Measurements from ENCODE around the gene RACGAP1. TPM values are rescaled to one million over a fixed set of nuclear protein-coding genes. Genes with fewer than 3 reads are reported as not detected.

The RACGAP1 gene
- total RNA-seq, 1 donor from 2014 or later = 18.8 TPM

DNA sequence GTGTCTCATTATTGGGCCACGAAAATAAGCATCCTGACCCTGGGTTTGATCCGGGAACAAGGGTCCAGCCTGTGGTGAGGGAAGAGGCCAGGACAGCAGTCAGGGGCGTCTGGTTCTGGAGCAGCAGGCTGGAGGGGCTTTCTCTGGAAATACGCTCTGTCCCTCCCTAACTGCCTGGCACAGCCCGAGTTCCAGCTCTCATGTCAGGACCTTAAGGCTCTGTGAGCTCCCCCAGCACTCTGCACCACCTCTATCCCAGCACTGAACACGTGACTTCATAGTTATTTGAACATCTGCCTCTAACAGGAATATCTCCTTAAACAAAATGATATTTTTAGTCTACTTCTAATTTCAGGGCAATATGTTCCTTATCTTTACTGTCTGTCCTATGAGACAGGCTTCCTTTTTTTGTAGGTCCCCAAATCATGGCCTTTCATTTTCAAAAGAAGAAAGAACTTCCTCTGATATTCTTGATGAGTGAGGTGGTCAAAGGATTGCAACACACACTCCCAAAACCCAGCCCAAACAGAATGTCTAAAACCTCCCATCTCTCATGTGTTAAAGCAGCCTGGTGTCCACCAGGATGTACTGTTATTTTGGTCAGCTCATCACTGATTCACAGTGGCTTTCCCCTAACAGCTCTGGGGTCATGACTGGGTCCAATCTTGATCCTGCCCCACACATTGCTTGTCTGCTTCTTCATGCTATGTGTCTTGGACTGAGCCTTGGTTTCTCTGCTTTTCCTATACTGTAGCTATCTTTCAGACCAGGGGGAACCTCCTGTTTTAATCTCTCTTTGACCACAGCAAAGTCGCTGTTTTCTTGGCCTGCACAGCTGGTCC is 42.8 kb downstream of the RACGAP1 start:
- no peak for FAIRE-seq
- no peak overlapping the region for H2AFZ ChIP-seq (ENCODE audit: low read depth, low read length)
- no peak overlapping the region for H3K27ac Mint-ChIP-seq (ENCODE audit: unreplicated experiment)

DNA sequence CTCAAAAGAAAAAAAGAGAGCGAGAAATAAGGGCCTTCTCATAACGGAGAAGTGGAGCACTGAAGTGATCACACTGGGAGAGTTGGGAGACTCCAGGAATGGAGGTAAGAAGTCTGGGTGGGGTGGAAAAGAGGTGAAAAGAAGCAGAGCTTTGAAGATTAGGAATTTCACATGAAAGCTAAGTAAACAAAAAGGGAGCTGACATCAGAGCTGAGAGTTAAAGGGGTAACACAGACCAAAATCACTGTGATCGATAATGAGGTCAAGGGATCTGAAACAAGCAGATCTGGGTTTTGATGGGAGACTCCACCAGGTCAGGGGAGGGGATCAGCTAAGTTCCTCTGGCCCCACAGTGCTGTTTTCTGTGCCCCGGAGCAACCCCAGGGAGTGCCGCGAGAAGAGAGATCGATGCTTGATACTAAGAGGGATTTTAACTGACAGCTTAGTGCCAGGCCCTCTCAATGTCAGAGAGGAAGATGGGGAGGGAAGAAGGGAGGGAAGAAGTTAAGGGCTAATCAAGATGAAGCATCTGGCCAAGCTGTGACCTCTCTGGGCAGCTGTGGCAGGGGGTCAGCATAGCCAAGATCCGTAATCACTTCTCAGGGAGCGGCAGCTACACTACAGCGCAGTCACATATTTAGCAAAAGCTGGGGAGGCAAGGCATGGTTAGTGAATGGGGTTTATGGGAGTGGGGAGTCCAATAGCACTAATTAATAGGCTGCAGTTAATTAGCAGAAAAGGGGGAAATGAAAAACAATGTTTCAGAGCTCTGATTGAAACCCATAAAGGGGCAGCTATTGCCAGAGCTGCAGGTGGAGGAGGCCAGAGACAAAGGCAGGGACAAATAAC is 44.6 kb downstream of the RACGAP1 start:
- Histone ChIP-seq H3K4me2 (ENCODE audit: low read length) (no peak overlapping the region), H2AFZ (ENCODE audit: low read depth, low read length) (no peak overlapping the region), H3K9ac (ENCODE audit: low read length) (no peak overlapping the region), H3K4me1 (ENCODE audit: insufficient read depth, low read length) (peaks cover 14% of the 10 kb centered on the region), H3K27ac (ENCODE audit: low read depth, low read length) (no peak overlapping the region), H3K79me2 (ENCODE audit: insufficient read depth, low read length) (no peaks in the 10 kb centered on the region), H3K36me3 (ENCODE audit: insufficient read depth, low read length) (no peaks in the 10 kb centered on the region), H3K4me3 (ENCODE audit: insufficient read depth, low read depth, low read length) (no peak overlapping the region), H3K9me3 (ENCODE audit: insufficient read depth, low read depth, low read length) (no peaks in the 10 kb centered on the region), H3K27me3 (ENCODE audit: insufficient read depth, low read length) (no peaks in the 10 kb centered on the region), H4K20me1 (ENCODE audit: insufficient read depth, low read length) (no peaks in the 10 kb centered on the region)
- H3K4me3 Mint-ChIP-seq (ENCODE audit: unreplicated experiment) = no peak overlapping the region
- H3K36me3 Mint-ChIP-seq (ENCODE audit: low read depth, unreplicated experiment) = no peaks in the 10 kb centered on the region
- H3K4me1 Mint-ChIP-seq (ENCODE audit: low read depth, unreplicated experiment) = peaks cover 30% of the 10 kb centered on the region
- H3K9me3 Mint-ChIP-seq (ENCODE audit: unreplicated experiment) = no peaks in the 10 kb centered on the region
- TF ChIP-seq, protein P1, sequence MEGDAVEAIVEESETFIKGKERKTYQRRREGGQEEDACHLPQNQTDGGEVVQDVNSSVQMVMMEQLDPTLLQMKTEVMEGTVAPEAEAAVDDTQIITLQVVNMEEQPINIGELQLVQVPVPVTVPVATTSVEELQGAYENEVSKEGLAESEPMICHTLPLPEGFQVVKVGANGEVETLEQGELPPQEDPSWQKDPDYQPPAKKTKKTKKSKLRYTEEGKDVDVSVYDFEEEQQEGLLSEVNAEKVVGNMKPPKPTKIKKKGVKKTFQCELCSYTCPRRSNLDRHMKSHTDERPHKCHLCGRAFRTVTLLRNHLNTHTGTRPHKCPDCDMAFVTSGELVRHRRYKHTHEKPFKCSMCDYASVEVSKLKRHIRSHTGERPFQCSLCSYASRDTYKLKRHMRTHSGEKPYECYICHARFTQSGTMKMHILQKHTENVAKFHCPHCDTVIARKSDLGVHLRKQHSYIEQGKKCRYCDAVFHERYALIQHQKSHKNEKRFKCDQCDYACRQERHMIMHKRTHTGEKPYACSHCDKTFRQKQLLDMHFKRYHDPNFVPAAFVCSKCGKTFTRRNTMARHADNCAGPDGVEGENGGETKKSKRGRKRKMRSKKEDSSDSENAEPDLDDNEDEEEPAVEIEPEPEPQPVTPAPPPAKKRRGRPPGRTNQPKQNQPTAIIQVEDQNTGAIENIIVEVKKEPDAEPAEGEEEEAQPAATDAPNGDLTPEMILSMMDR (IDR thresholded peaks at IDR 0.05; ENCODE audit: insufficient read depth, low read depth, low read length) = no peak
- TF ChIP-seq EZH2 (IDR thresholded peaks at IDR 0.05; ENCODE audit: insufficient read depth, low read length) = no peak
- H3K27me3 Mint-ChIP-seq (ENCODE audit: low read depth, unreplicated experiment) = peaks cover 11% of the 10 kb centered on the region
- H3K27ac Mint-ChIP-seq (ENCODE audit: unreplicated experiment) = no peak overlapping the region
- FAIRE-seq = no peak
- DNase-seq (ENCODE audit: low read depth) = no peak

More for the DNA sequence above, 42.8 kb downstream of the RACGAP1 start:
- Mint-ChIP-seq H3K4me1 (ENCODE audit: low read depth, unreplicated experiment) (peaks cover 34% of the 10 kb centered on the region), H3K4me3 (ENCODE audit: unreplicated experiment) (no peak overlapping the region), H3K27me3 (ENCODE audit: low read depth, unreplicated experiment) (peaks cover 7% of the 10 kb centered on the region), H3K36me3 (ENCODE audit: low read depth, unreplicated experiment) (no peaks in the 10 kb centered on the region), H3K9me3 (ENCODE audit: unreplicated experiment) (no peaks in the 10 kb centered on the region)
- Histone ChIP-seq H3K27me3 (ENCODE audit: insufficient read depth, low read length) (no peaks in the 10 kb centered on the region), H3K79me2 (ENCODE audit: insufficient read depth, low read length) (no peaks in the 10 kb centered on the region), H3K9ac (ENCODE audit: low read length) (no peak overlapping the region), H3K4me1 (ENCODE audit: insufficient read depth, low read length) (peaks cover 14% of the 10 kb centered on the region), H3K4me3 (ENCODE audit: insufficient read depth, low read depth, low read length) (no peak overlapping the region), H3K4me2 (ENCODE audit: low read length) (no peak overlapping the region), H3K9me3 (ENCODE audit: insufficient read depth, low read depth, low read length) (no peaks in the 10 kb centered on the region), H3K36me3 (ENCODE audit: insufficient read depth, low read length) (no peaks in the 10 kb centered on the region), H3K27ac (ENCODE audit: low read depth, low read length) (no peak overlapping the region), H4K20me1 (ENCODE audit: insufficient read depth, low read length) (no peaks in the 10 kb centered on the region)
- TF ChIP-seq, protein P1 (IDR thresholded peaks at IDR 0.05; ENCODE audit: insufficient read depth, low read depth, low read length) = no peak
- no peak for TF ChIP-seq EZH2 (IDR thresholded peaks at IDR 0.05; ENCODE audit: insufficient read depth, low read length)
- DNase-seq (ENCODE audit: low read depth) = no peak

Data from astrocyte (in vitro differentiated cells and primary cell).